IPS-18a (cell line): Measurements from ENCODE around the gene ZEB2.

Experiments used
- H3K27ac ChIP-seq: one replicate; pipeline ENCODE4 v1.5.1; 2013; ENCODE audit warnings: low read length
- H3K27me3 ChIP-seq: one replicate; pipeline ENCODE4 v1.6.1; 2013; ENCODE audit warnings: mild to moderate bottlenecking, low read length; ENCODE audit not compliant: control insufficient read depth, insufficient read depth
- H3K36me3 ChIP-seq: one replicate; pipeline ENCODE4 v1.6.1; 2013; ENCODE audit warnings: low read depth, low read length; ENCODE audit not compliant: control insufficient read depth
- H3K4me1 ChIP-seq: one replicate; pipeline ENCODE4 v1.6.1; 2013; ENCODE audit warnings: low read depth, low read length; ENCODE audit not compliant: control insufficient read depth
- H3K4me3 ChIP-seq: one replicate; pipeline ENCODE4 v1.5.1; 2013; ENCODE audit warnings: low read length
- H3K9ac ChIP-seq: one replicate; pipeline ENCODE4 v1.6.1; 2013; ENCODE audit warnings: mild to moderate bottlenecking, low read length, moderate library complexity
- H3K9me3 ChIP-seq: one replicate; pipeline ENCODE4 v1.6.1; 2013; ENCODE audit warnings: low read depth, low read length; ENCODE audit not compliant: control insufficient read depth

The ZEB2 gene

DNA sequence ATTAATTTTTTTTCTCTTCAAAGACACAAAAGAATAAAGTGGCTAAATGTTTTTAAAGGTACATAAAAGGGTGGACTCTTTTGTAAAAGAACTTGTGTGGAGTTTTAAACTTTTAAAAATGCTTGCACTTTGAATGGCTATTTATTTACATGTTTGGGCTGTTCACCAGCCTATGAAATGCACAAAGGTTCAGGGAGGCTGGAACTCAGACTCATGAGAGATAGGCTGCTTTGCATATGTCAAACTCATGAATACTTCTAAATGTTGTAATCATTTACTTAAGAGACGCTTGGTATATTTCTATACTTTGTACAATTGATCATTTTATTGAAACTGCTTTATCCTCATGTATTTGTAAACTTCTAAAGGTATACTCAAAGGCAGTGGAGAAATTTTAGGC is 79.9 kb downstream of the ZEB2 start:
- Histone ChIP-seq H3K9me3 (no peaks in the 10 kb centered on the region), H3K27me3 (no peaks in the 10 kb centered on the region), H3K9ac (no peak overlapping the region), H3K36me3 (no peaks in the 10 kb centered on the region), H3K4me3 (no peak overlapping the region), H3K4me1 (peaks cover 51% of the 10 kb centered on the region), H3K27ac (no peak overlapping the region)

- no peaks in the 10 kb centered on the region for H3K36me3 ChIP-seq
- no peak overlapping the region for H3K9ac ChIP-seq
Measured at GRCh38 chr2:144438801-144439631, 80.9 kb downstream of the ZEB2 start.

GRCh38 chr2:144437636-144438035 is 82.3 kb downstream of the ZEB2 start:
- no peaks in the 10 kb centered on the region for H3K9me3 ChIP-seq
- H3K4me1 ChIP-seq = peaks cover 35% of the 10 kb centered on the region
- H3K4me3 ChIP-seq = no peak overlapping the region
- H3K36me3 ChIP-seq = no peaks in the 10 kb centered on the region
- H3K27ac ChIP-seq = no peak overlapping the region
- no peak overlapping the region for H3K9ac ChIP-seq
- no peaks in the 10 kb centered on the region for H3K27me3 ChIP-seq

More at GRCh38 chr2:144438801-144439631, 80.9 kb downstream of the ZEB2 start:
- no peak overlapping the region for H3K4me3 ChIP-seq
- H3K27me3 ChIP-seq = no peaks in the 10 kb centered on the region
- H3K4me1 ChIP-seq = peaks cover 41% of the 10 kb centered on the region
- no peak overlapping the region for H3K27ac ChIP-seq
- no peaks in the 10 kb centered on the region for H3K9me3 ChIP-seq

- Histone ChIP-seq H3K27me3 (no peaks in the 10 kb centered on the region), H3K4me1 (peaks cover 38% of the 10 kb centered on the region), H3K36me3 (no peaks in the 10 kb centered on the region)
Measured at GRCh38 chr2:144434425-144435222, 85.3 kb downstream of the ZEB2 start.

DNA sequence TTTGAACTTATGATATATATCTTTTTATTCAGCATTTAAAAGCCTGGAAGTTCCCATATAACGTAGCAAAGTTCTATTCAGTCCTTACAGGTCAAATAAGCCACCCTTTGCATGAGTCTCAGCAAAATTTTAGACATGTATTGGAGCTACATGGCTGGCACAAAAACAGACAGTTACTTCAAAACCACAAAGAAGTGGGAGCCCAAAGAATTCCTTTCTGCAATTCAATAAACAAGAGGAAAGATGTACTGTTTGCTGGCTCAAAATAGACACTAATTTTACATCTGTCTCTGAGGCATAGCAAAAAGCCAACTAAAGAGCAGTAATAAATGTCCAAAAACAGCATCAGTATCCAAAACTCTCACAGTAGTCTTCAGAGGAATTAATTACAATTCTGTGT is 87.0 kb downstream of the ZEB2 start:
- Histone ChIP-seq H3K4me3 (no peak overlapping the region), H3K27me3 (no peaks in the 10 kb centered on the region), H3K9ac (no peak overlapping the region), H3K27ac (no peak overlapping the region), H3K9me3 (no peaks in the 10 kb centered on the region), H3K36me3 (no peaks in the 10 kb centered on the region), H3K4me1 (peaks cover 28% of the 10 kb centered on the region)

More at GRCh38 chr2:144434425-144435222, 85.3 kb downstream of the ZEB2 start:
- H3K9me3 ChIP-seq = no peaks in the 10 kb centered on the region
- H3K9ac ChIP-seq = no peak overlapping the region
- H3K4me3 ChIP-seq = no peak overlapping the region
- no peak overlapping the region for H3K27ac ChIP-seq

DNA sequence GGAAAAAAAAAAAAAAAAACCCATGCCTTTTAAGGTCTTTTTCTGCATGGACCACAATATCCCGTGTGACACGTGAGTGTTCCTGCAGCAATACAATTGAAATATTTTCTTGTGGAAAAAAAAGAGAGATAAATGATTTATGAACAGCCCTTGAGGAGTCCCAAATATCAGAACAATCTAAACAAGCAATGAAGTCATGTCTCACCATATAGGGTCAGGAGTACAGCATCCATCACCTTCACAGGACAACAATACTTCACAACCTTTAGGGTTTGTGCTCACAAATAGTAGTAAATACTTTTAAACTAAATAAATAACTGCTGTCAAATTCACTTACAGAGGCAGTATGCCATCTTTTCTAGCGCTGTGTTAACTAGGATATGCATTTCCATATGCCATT is 87.9 kb downstream of the ZEB2 start:
- Histone ChIP-seq H3K4me1 (peaks cover 36% of the 10 kb centered on the region), H3K9ac (no peak overlapping the region), H3K27me3 (no peaks in the 10 kb centered on the region), H3K36me3 (no peaks in the 10 kb centered on the region), H3K4me3 (no peak overlapping the region), H3K27ac (no peak overlapping the region), H3K9me3 (no peaks in the 10 kb centered on the region)

DNA sequence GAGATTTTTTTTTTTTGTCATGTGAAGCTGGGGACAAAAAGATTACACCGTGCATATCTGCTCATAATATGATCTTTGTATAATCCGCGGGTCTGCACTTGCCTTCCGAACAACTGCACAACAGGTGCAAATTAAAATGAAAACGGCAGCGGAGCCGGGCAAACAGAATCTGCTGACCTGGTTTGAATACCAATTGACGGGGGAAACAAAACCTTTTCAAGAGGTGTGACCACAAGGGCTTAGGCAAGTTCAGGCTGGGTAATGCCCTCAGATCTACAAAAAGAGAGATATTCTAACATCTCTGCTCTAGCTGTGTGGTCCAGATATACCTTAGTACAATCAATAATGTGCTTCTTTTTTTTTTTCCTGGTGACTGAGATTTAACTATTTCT is 88.5 kb downstream of the ZEB2 start:
- no peak overlapping the region for H3K9ac ChIP-seq
- no peaks in the 10 kb centered on the region for H3K27me3 ChIP-seq
- no peaks in the 10 kb centered on the region for H3K36me3 ChIP-seq
- no peak overlapping the region for H3K27ac ChIP-seq
- no peaks in the 10 kb centered on the region for H3K9me3 ChIP-seq
- H3K4me1 ChIP-seq = peaks cover 36% of the 10 kb centered on the region
- H3K4me3 ChIP-seq = peak overlapping the region; percentile 25

GRCh38 chr2:144430722-144431391 is 89.1 kb downstream of the ZEB2 start:
- Histone ChIP-seq H3K27ac (no peak overlapping the region), H3K9ac (no peak overlapping the region), H3K4me3 (peak overlapping the region; percentile 25), H3K27me3 (no peaks in the 10 kb centered on the region), H3K36me3 (no peaks in the 10 kb centered on the region), H3K9me3 (no peaks in the 10 kb centered on the region), H3K4me1 (peaks cover 36% of the 10 kb centered on the region)

DNA sequence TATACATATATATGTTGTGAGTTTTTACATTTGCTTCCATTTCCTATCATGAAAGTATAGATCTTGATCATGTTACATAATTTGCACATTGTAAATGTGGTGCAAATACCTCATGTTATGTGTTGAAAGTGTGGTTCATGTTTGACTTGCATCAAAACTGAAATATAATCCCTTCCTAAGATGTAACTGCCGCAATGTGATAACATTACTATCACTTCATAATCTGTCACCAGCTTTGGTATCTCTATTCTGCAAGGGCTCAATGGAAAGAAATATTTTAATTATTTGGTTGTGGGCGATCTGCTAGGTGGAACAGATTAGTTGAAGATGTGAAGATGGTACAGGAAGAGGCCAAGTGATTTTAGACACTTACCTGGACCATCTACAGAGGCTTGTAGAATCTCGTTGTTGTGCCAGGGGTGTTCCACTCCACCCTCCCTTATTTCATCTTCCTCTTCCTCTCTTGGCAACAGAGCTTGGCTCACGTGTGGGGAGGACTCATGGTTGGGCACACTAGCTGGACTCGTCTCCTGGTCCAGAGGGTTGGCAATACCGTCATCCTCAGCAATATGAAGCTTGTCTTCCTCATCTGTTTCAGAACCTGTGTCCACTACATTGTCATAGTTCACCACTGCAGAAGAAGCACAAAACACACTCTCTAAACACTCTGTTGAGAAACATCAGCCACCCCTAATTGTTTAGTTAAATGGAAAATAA is 90.4 kb downstream of the ZEB2 start:
- Histone ChIP-seq H3K4me3 (no peak overlapping the region), H3K27ac (no peak overlapping the region), H3K27me3 (no peaks in the 10 kb centered on the region), H3K9ac (no peak overlapping the region), H3K9me3 (no peaks in the 10 kb centered on the region), H3K4me1 (peaks cover 44% of the 10 kb centered on the region), H3K36me3 (no peaks in the 10 kb centered on the region)

DNA sequence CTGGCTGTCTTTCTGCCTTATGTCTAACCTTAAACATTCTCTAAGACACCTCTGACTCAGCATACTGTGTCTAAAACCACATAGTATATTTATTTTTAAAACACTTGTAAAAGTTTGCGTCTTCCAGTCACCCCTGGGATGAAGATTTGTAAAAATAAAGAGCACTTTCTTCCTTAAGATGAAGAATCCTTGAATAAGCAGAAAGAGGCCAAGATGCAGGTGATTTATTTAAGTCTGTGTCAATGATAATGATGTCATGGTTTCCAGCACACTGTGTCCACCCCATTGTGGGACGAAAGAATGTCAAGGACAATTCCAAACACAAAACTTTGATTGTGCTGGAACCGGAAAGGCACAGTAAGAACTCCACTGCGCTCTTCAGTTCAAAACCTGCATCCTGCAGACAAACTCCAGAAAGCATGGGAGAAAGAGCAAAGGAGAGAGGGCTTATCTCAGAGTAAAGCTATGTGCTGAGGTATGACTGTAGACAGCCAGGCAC is 92.9 kb downstream of the ZEB2 start:
- no peaks in the 10 kb centered on the region for H3K36me3 ChIP-seq
- H3K27me3 ChIP-seq = no peaks in the 10 kb centered on the region
- H3K27ac ChIP-seq = no peak overlapping the region
- no peak overlapping the region for H3K4me3 ChIP-seq
- H3K4me1 ChIP-seq = peaks cover 33% of the 10 kb centered on the region
- no peaks in the 10 kb centered on the region for H3K9me3 ChIP-seq
- no peak overlapping the region for H3K9ac ChIP-seq

GRCh38 chr2:144426355-144426754 is 93.6 kb downstream of the ZEB2 start:
- no peak overlapping the region for H3K27ac ChIP-seq
- H3K27me3 ChIP-seq = no peaks in the 10 kb centered on the region
- no peak overlapping the region for H3K9ac ChIP-seq
- H3K4me1 ChIP-seq = peaks cover 26% of the 10 kb centered on the region
- H3K9me3 ChIP-seq = no peaks in the 10 kb centered on the region
- no peaks in the 10 kb centered on the region for H3K36me3 ChIP-seq
- no peak overlapping the region for H3K4me3 ChIP-seq
